Hepatocyte (in vitro differentiated cells): ENCODE results near the gene TMEM231. TPM values are rescaled to one million over a fixed set of nuclear protein-coding genes. Genes with fewer than 3 reads are reported as not detected.

Source experiments
- DNase-seq: peaks from one replicate; pipeline ENCODE4 v3.0.0-alpha.2; 2016; ENCODE audit warnings: low spot score
- H2AFZ ChIP-seq: fragments of 200-600 bp; sonication (generic); 2 replicates; pipeline ENCODE4 v1.6.0; 2016; ENCODE audit warnings: antibody characterized with exemption, mild to moderate bottlenecking
- H3K27ac ChIP-seq: fragments of 200-600 bp; sonication (generic); 2 replicates; pipeline ENCODE4 v1.5.1; 2016; ENCODE audit warnings: mild to moderate bottlenecking
- H3K27me3 ChIP-seq: fragments of 200-600 bp; sonication (generic); 2 replicates; pipeline ENCODE4 v1.6.1; 2016
- H3K36me3 ChIP-seq: fragments of 200-600 bp; sonication (generic); replicated peaks from 2 replicates; pipeline ENCODE4 v1.5.1; 2016; ENCODE audit warnings: low read depth; ENCODE audit not compliant: insufficient read depth
- H3K4me1 ChIP-seq: fragments of 200-600 bp; sonication (generic); 2 replicates; pipeline ENCODE4 v1.5.1; 2016; ENCODE audit warnings: mild to moderate bottlenecking, moderate library complexity; ENCODE audit not compliant: insufficient read depth
- H3K4me2 ChIP-seq: fragments of 200-600 bp; sonication (generic); 2 replicates; pipeline ENCODE4 v1.6.0; 2016
- H3K4me3 ChIP-seq: fragments of 200-600 bp; sonication (generic); 2 replicates; pipeline ENCODE4 v1.5.1; 2016; ENCODE audit warnings: mild to moderate bottlenecking
- H3K79me2 ChIP-seq: fragments of 200-600 bp; sonication (generic); 2 replicates; pipeline ENCODE4 v1.6.0; 2017; ENCODE audit warnings: mild to moderate bottlenecking
- H3K9me2 ChIP-seq: fragments of 200-600 bp; sonication (generic); replicated peaks from 2 replicates; pipeline ENCODE4 v1.6.0; 2017; ENCODE audit warnings: mild to moderate bottlenecking; ENCODE audit not compliant: insufficient read depth
- H3K9me3 ChIP-seq: fragments of 200-600 bp; sonication (generic); 2 replicates; pipeline ENCODE4 v1.5.1; 2016; ENCODE audit warnings: low read depth, mild to moderate bottlenecking
- H4K20me1 ChIP-seq: fragments of 200-600 bp; sonication (generic); 2 replicates; pipeline ENCODE4 v1.6.0; 2016; ENCODE audit warnings: mild to moderate bottlenecking; ENCODE audit not compliant: insufficient read depth, poor library complexity, severe bottlenecking
- EZH2 ChIP-seq: fragments of 200-600 bp; sonication (generic); IDR thresholded peaks from 2 replicates; pipeline ENCODE4 v1.6.1; 2016; ENCODE audit warnings: antibody characterized with exemption, mild to moderate bottlenecking, borderline replicate concordance
- EZH2phosphoT487 ChIP-seq: fragments of 200-600 bp; sonication (generic); IDR thresholded peaks from one replicate; pipeline ENCODE4 v1.6.1; 2018; ENCODE audit warnings: antibody characterized with exemption, mild to moderate bottlenecking, low read depth, moderate library complexity; ENCODE audit not compliant: unreplicated experiment, severe bottlenecking
- WGBS: methylation state at CpG from one replicate; pipeline ENCODE4 v1.1.6; 2016; ENCODE audit warnings: low lambda C conversion rate; ENCODE audit errors: missing lambda C conversion rate; 5-methylcytosine and 5-hydroxymethylcytosine counted together
- polyA plus RNA-seq: library from polyadenylated mRNA; unstranded; fragments of >200 nt; fragmentation: Nextera tagmentation; extraction: Ambion mirVana; gene quantifications from 2 replicates; pipeline ENCODE4 v1.2.1, GENCODE V29; 2016
- total RNA-seq: library from RNA; depleted of rRNA; stranded (reverse); fragments of >200 nt; gene quantifications from 2 replicates; pipeline ENCODE4 v1.2.3, GENCODE V29; 2014
- TF ChIP-seq, protein P1 (sequence below): fragments of 200-600 bp; sonication (generic); IDR thresholded peaks from 2 replicates; pipeline ENCODE4 v1.5.1; 2016; ENCODE audit warnings: antibody characterized with exemption, mild to moderate bottlenecking; ENCODE audit not compliant: poor library complexity

TMEM231 gene
- total and polyA plus RNA-seq, 2 experiments from 2014 or later: 5.4 to 7.1 TPM

DNA sequence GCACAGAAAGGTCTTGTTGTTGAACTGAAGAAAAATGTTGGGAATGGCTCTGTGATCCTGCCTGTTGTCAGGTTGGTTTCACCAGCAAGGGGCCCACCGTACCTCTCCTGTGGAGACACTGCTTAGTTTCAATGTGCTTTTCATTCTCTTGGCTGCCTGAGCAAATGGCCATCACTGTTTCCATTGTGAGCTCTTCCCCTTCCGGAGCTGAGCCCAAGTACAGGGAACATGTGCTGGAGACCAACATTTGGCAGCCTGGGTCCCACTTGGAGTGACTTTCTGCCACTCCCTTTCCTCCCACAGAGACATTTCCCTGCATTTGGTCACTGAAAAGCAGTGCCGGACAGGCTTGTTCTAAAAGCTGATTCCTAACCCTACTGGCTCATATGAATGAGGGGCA is 33.3 kb upstream of the TMEM231 start:
- Histone ChIP-seq H3K4me3 (no peak overlapping the region), H3K9me2 (no peaks in the 10 kb centered on the region), H3K4me2 (no peak overlapping the region), H4K20me1 (no peaks in the 10 kb centered on the region), H3K36me3 (no peaks in the 10 kb centered on the region), H3K27ac (no peak overlapping the region), H3K27me3 (no peaks in the 10 kb centered on the region), H2AFZ (no peak overlapping the region), H3K9me3 (no peaks in the 10 kb centered on the region), H3K4me1 (peaks cover 12% of the 10 kb centered on the region), H3K79me2 (no peaks in the 10 kb centered on the region)
- no peak for DNase-seq
- WGBS: 97% methylated on average over 3 of the region's 3 CpGs
- TF ChIP-seq, protein P1, sequence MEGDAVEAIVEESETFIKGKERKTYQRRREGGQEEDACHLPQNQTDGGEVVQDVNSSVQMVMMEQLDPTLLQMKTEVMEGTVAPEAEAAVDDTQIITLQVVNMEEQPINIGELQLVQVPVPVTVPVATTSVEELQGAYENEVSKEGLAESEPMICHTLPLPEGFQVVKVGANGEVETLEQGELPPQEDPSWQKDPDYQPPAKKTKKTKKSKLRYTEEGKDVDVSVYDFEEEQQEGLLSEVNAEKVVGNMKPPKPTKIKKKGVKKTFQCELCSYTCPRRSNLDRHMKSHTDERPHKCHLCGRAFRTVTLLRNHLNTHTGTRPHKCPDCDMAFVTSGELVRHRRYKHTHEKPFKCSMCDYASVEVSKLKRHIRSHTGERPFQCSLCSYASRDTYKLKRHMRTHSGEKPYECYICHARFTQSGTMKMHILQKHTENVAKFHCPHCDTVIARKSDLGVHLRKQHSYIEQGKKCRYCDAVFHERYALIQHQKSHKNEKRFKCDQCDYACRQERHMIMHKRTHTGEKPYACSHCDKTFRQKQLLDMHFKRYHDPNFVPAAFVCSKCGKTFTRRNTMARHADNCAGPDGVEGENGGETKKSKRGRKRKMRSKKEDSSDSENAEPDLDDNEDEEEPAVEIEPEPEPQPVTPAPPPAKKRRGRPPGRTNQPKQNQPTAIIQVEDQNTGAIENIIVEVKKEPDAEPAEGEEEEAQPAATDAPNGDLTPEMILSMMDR: no peak
- TF ChIP-seq EZH2: no peak
- no peak for TF ChIP-seq EZH2phosphoT487

DNA sequence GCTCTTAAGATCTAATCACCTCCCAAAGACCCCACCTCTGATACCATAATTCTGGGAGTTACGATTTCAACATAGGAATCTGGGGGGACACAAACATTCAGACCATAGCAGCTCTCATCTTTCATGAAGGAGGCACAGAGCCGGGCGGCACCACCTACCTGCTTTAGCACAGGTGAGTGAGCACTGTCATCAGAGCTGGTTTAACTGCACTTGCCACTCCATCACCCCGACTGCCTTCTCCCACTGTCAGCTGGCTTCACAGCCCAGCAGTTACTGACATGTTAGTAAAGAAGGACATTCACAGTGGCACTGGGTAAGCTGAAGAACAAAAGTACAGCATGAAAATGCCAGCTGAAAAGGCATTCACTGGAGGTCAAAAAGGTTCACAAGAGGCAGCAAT is 32.7 kb upstream of the TMEM231 start:
- H2AFZ ChIP-seq: no peak overlapping the region
- H3K4me1 ChIP-seq: peaks cover 12% of the 10 kb centered on the region
- no peaks in the 10 kb centered on the region for H3K79me2 ChIP-seq
- no peak for TF ChIP-seq EZH2phosphoT487
- TF ChIP-seq EZH2: no peak
- TF ChIP-seq, protein P1: no peak
- no peak for DNase-seq
- no peaks in the 10 kb centered on the region for H4K20me1 ChIP-seq
- H3K36me3 ChIP-seq: no peaks in the 10 kb centered on the region
- no peak overlapping the region for H3K27ac ChIP-seq
- no peak overlapping the region for H3K4me3 ChIP-seq
- H3K27me3 ChIP-seq: no peaks in the 10 kb centered on the region
- H3K4me2 ChIP-seq: no peak overlapping the region
- 96% methylated on average over 4 of the region's 4 CpGs for WGBS
- no peaks in the 10 kb centered on the region for H3K9me3 ChIP-seq
- H3K9me2 ChIP-seq: no peaks in the 10 kb centered on the region

DNA sequence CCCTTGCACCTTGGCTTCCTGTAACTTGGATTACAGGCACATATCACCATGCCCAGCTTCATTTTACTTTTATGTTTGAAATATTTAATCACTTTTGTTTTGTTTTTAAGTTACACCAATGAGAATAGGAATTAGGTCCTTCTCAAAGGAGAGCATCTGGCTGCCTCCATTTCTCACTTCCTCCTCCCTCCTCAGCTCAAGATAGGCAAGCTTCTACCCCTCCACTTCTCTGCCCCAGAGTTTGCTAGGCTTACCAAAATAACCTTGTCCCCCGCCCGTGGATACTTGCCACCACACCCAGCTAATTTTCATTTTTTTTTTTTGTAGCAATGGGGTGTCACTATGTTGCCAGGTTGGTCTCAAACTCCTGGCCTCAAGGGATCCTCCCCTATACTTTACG is 28.1 kb upstream of the TMEM231 start:
- H3K9me2 ChIP-seq: no peaks in the 10 kb centered on the region
- H4K20me1 ChIP-seq: no peaks in the 10 kb centered on the region
- TF ChIP-seq, protein P1: no peak
- no peak for TF ChIP-seq EZH2phosphoT487
- no peak for TF ChIP-seq EZH2
- no peaks in the 10 kb centered on the region for H3K9me3 ChIP-seq
- no peak overlapping the region for H3K4me2 ChIP-seq
- 95% methylated on average over 3 of the region's 3 CpGs for WGBS
- no peaks in the 10 kb centered on the region for H3K4me1 ChIP-seq
- no peak overlapping the region for H3K4me3 ChIP-seq
- no peaks in the 10 kb centered on the region for H3K27me3 ChIP-seq
- no peak for DNase-seq
- no peak overlapping the region for H3K27ac ChIP-seq
- H2AFZ ChIP-seq: no peak overlapping the region
- no peaks in the 10 kb centered on the region for H3K36me3 ChIP-seq
- no peaks in the 10 kb centered on the region for H3K79me2 ChIP-seq

DNA sequence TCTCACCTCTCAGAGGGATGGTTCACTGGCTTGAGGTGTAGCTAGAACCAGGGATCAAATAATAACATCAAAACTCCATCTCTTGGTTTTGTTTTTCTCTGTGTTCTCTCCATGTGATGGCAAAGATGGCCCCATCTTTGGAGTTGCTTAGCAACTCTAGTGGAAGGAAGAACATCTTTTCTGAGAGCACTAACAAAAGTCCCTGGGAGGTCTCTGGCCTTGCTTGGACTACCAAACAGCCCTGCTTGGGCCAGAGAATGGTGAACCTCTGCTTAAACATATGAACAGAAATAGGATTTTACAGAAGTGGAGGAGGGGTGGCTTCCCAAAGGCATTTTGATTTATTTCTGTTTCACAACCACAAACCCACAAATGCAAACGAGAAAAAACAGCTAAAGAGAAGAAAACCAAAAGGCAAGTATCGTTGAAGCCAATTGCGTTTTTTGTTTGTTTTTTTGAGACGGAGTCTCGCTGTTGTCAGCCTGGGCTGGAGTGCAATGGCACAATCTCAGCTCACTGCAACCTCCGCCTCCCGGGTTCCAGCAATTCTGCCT is 23.3 kb upstream of the TMEM231 start:
- no peak overlapping the region for H2AFZ ChIP-seq

More for the DNA sequence above, 23.3 kb upstream of the TMEM231 start:
- 96% methylated on average over 7 of the region's 7 CpGs for WGBS
- no peaks in the 10 kb centered on the region for H3K79me2 ChIP-seq
- H3K27me3 ChIP-seq: no peaks in the 10 kb centered on the region
- DNase-seq: no peak
- H4K20me1 ChIP-seq: peaks cover 6% of the 10 kb centered on the region
- no peak overlapping the region for H3K27ac ChIP-seq
- no peaks in the 10 kb centered on the region for H3K9me2 ChIP-seq
- H3K4me2 ChIP-seq: no peak overlapping the region
- TF ChIP-seq, protein P1: no peak
- TF ChIP-seq EZH2 (no peak), EZH2phosphoT487 (no peak)
- no peaks in the 10 kb centered on the region for H3K4me1 ChIP-seq
- H3K36me3 ChIP-seq: no peaks in the 10 kb centered on the region
- H3K4me3 ChIP-seq: no peak overlapping the region
- H3K9me3 ChIP-seq: no peaks in the 10 kb centered on the region
